ENCODE results near the gene LDLRAD3.

The LDLRAD3 gene

GRCh38 chr11:36156161-36156816, 212.4 kb downstream of the LDLRAD3 start:
- TF ChIP-seq CEBPB (IDR thresholded peaks at IDR 0.05), result no peak
- TF ChIP-seq RAD21 (IDR thresholded peaks at IDR 0.05; ENCODE audit: low read depth), result peak; percentile 20; the same call in 1 of the 2 replicates

GRCh38 chr11:36156817-36157519, 213.1 kb downstream of the LDLRAD3 start:
- TF ChIP-seq CEBPB (IDR thresholded peaks at IDR 0.05) (no peak), MAX (IDR thresholded peaks at IDR 0.05) (no peak), YY1 (IDR thresholded peaks at IDR 0.05; ENCODE audit: low read depth) (no peak), TCF12 (IDR thresholded peaks at IDR 0.05; ENCODE audit: low read depth) (no peak), REST (IDR thresholded peaks at IDR 0.05; ENCODE audit: low read depth) (no peak), TAF1 (IDR thresholded peaks at IDR 0.05; ENCODE audit: low read depth) (no peak), NFIC (IDR thresholded peaks at IDR 0.05) (no peak), TEAD4 (IDR thresholded peaks at IDR 0.05) (no peak), CREB1 (IDR thresholded peaks at IDR 0.05; ENCODE audit: low read depth) (no peak), ZBTB7A (IDR thresholded peaks at IDR 0.05; ENCODE audit: low read depth) (no peak), EGR1 (IDR thresholded peaks at IDR 0.05) (no peak), USF1 (IDR thresholded peaks at IDR 0.05) (no peak), RAD21 (IDR thresholded peaks at IDR 0.05; ENCODE audit: low read depth) (no peak), FOXM1 (IDR thresholded peaks at IDR 0.05; ENCODE audit: borderline replicate concordance, low read depth) (no peak), EP300 (IDR thresholded peaks at IDR 0.05; ENCODE audit: borderline replicate concordance) (no peak)

- TF ChIP-seq EP300 (IDR thresholded peaks at IDR 0.05; ENCODE audit: borderline replicate concordance) (no peak), TCF12 (IDR thresholded peaks at IDR 0.05; ENCODE audit: low read depth) (no peak), TAF1 (IDR thresholded peaks at IDR 0.05; ENCODE audit: low read depth) (no peak), REST (IDR thresholded peaks at IDR 0.05; ENCODE audit: low read depth) (no peak), ZBTB7A (IDR thresholded peaks at IDR 0.05; ENCODE audit: low read depth) (no peak), RAD21 (IDR thresholded peaks at IDR 0.05; ENCODE audit: low read depth) (no peak), TEAD4 (IDR thresholded peaks at IDR 0.05) (no peak)
Measured at GRCh38 chr11:36160091-36160490, 216.2 kb downstream of the LDLRAD3 start.

GRCh38 chr11:36161572-36161971, 217.7 kb downstream of the LDLRAD3 start:
- TF ChIP-seq CEBPB (IDR thresholded peaks at IDR 0.05) (no peak), ZBTB7A (IDR thresholded peaks at IDR 0.05; ENCODE audit: low read depth) (no peak), YY1 (IDR thresholded peaks at IDR 0.05; ENCODE audit: low read depth) (no peak), USF1 (IDR thresholded peaks at IDR 0.05) (no peak), EGR1 (IDR thresholded peaks at IDR 0.05) (no peak), CREB1 (IDR thresholded peaks at IDR 0.05; ENCODE audit: low read depth) (no peak), TCF12 (IDR thresholded peaks at IDR 0.05; ENCODE audit: low read depth) (no peak), RAD21 (IDR thresholded peaks at IDR 0.05; ENCODE audit: low read depth) (no peak), FOXM1 (IDR thresholded peaks at IDR 0.05; ENCODE audit: borderline replicate concordance, low read depth) (no peak), NFIC (IDR thresholded peaks at IDR 0.05) (no peak), REST (IDR thresholded peaks at IDR 0.05; ENCODE audit: low read depth) (no peak), MAX (IDR thresholded peaks at IDR 0.05) (no peak)
